DMS153 treated with DMSO at 0.1 percent for 48 hours (cell line): ENCODE data around the gene SMAGP.

Experiments
- DNase-seq: peaks from one replicate; lab custom pipeline; 2025; ENCODE audit not compliant: unreplicated experiment; lab: John Stamatoyannopoulos, UW

The SMAGP gene

GRCh38 chr12:51198568-51199365, 71.4 kb downstream of the SMAGP start:
- no peak for DNase-seq

- no peak for DNase-seq
Measured at GRCh38 chr12:51197736-51198567, 72.3 kb downstream of the SMAGP start.

DNA sequence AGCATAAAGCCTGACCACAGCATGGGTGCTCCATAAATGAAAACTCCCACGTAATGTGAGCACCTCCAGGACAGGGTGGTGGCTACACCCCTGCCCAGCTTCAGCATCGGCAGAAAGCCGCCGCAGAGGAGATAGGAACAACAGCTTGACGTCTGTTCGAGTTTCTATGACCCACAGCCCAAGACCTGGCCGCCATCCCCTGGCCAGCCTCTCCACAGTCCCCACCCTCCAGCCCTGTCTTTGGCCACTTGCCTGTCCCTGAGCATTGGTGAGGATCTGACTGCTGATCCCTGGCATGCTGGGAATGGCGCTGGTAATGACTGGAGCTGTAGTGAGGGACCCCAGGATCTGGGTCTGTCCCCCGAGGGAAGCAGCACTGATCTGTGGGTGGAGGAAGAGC, 73.7 kb downstream of the SMAGP start:
- DNase-seq: no peak

DNA sequence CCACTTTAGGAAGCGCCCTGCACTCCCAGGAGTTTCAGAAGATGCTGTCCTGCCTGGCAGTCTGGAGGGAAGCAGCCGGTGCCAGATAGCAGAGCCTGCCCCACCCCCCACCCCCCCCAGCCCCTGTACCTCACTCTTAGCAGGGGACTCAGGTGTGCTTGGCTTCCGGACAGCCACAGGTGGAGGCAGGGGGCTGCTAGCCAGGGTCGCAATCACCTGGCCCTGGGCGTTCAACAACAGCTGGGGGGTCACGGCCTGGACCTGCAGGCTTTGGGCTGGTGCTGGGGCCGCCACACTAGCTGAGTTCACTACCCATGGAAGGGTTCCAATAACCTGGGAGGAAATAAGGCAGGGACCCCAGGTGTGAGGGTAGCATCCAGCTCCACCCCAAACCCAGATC, 74.4 kb downstream of the SMAGP start:
- no peak for DNase-seq
